Fibroblast of skin of left biceps (primary cell): Measurements from ENCODE around the gene NUMB.

Experiments used
- DNase-seq, 2 experiments: peaks; one replicate each; pipeline ENCODE4 v3.0.0-alpha.2; 2013; ENCODE audit warnings: low read depth in 2 of 2

Gene NUMB

DNA sequence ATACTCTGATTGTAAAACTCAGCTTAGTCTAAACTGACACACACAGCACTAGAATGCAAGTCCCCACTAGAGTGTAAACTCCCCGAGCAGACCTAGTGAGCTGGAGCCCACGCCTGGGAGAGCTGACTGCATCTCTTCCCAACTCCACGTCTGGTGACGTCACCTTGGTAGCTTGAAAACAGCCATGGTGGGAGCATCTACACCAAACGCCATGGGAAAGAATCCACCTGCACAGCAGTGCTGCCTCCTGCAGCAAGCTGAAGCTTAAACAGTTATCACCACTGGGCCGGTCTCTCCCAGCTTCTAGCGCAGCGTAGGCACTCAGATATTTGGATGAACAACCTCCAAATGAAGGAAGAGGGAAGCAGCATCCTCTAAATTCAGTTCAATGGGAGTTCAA is 225.4 kb downstream of the NUMB start:
- no peak for DNase-seq

GRCh38 chr14:73231981-73232851 is 226.1 kb downstream of the NUMB start:
- no peak for DNase-seq

DNA sequence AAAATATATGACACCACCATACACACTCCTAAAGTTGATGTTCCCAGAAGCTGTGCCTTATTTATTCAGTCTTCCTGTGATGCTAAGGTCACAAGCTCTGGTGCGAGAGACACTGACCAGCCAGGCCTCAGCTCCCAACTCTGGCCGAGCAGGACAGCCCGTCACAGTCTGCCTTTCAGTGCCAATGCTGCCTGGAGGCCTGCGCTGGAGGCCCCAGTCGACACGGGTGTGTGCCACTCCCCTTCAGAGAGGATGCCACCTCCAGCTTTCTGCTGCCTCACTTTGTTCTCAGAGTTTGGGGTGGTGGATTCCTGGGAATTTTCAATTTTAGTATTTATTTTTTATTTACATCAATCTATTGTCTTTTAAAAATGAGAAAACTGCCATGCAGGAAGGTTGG is 228.3 kb downstream of the NUMB start:
- DNase-seq: no peak

- peak; percentile 61 to 65 for DNase-seq
These were observed 230.2 kb downstream of the NUMB start for GRCh38 chr14:73227812-73228781.

- DNase-seq: no peak
These were observed 232.8 kb downstream of the NUMB start for GRCh38 chr14:73225496-73225895.
